ENCODE measurements around the gene C18orf63. TPM values are rescaled to one million over a fixed set of nuclear protein-coding genes. Genes with fewer than 3 reads are reported as not detected.

The C18orf63 gene
- not detected for polyA plus RNA-seq (2012; ENCODE audit: missing spikeins)

GRCh38 chr18:74315464-74316256 is at the start of gene C18orf63:
C18orf63 (plus strand) TSS chr18:74315839; CDS start chr18:74317866, 2,027 bp downstream.
- DNase-seq (ENCODE audit: insufficient read length) (no peak), FAIRE-seq (no peak)
- TF ChIP-seq POLR2AphosphoS5 (IDR thresholded peaks at IDR 0.05; ENCODE audit: low read depth, low read length) (no peak), TAF1 (IDR thresholded peaks at IDR 0.05; ENCODE audit: borderline replicate concordance, low read depth, low read length) (no peak), POLR2A (IDR thresholded peaks at IDR 0.05; ENCODE audit: low read depth, low read length) (no peak)

GRCh38 chr18:74266161-74266560 is 49.5 kb upstream of the C18orf63 start:
- no peak for TF ChIP-seq POLR2A (IDR thresholded peaks at IDR 0.05; ENCODE audit: low read depth, low read length)
- no peak for TF ChIP-seq TAF1 (IDR thresholded peaks at IDR 0.05; ENCODE audit: borderline replicate concordance, low read depth, low read length)
- no peak for TF ChIP-seq POLR2AphosphoS5 (IDR thresholded peaks at IDR 0.05; ENCODE audit: low read depth, low read length)
- DNase-seq (ENCODE audit: insufficient read length) (no peak), FAIRE-seq (no peak)

- no peak for DNase-seq (ENCODE audit: insufficient read length)
- no peak for FAIRE-seq
- no peak for TF ChIP-seq POLR2AphosphoS5 (IDR thresholded peaks at IDR 0.05; ENCODE audit: low read depth, low read length)
- TF ChIP-seq TAF1 (IDR thresholded peaks at IDR 0.05; ENCODE audit: borderline replicate concordance, low read depth, low read length) = no peak
- TF ChIP-seq POLR2A (IDR thresholded peaks at IDR 0.05; ENCODE audit: low read depth, low read length) = no peak
These were observed 47.5 kb upstream of the C18orf63 start for GRCh38 chr18:74268175-74268574.

GRCh38 chr18:74268933-74269620 is 46.6 kb upstream of the C18orf63 start:
- no peak for DNase-seq (ENCODE audit: insufficient read length)
- FAIRE-seq = no peak
- TF ChIP-seq TAF1 (IDR thresholded peaks at IDR 0.05; ENCODE audit: borderline replicate concordance, low read depth, low read length) (no peak), POLR2A (IDR thresholded peaks at IDR 0.05; ENCODE audit: low read depth, low read length) (no peak), POLR2AphosphoS5 (IDR thresholded peaks at IDR 0.05; ENCODE audit: low read depth, low read length) (no peak)

- TF ChIP-seq POLR2A (IDR thresholded peaks at IDR 0.05; ENCODE audit: low read depth, low read length) = no peak
- TF ChIP-seq TAF1 (IDR thresholded peaks at IDR 0.05; ENCODE audit: borderline replicate concordance, low read depth, low read length) = no peak
- no peak for TF ChIP-seq POLR2AphosphoS5 (IDR thresholded peaks at IDR 0.05; ENCODE audit: low read depth, low read length)
- FAIRE-seq (no peak), DNase-seq (ENCODE audit: insufficient read length) (no peak)
These were observed 44.0 kb upstream of the C18orf63 start for GRCh38 chr18:74271635-74272034.

- FAIRE-seq (no peak), DNase-seq (ENCODE audit: insufficient read length) (no peak)
- TF ChIP-seq POLR2A (IDR thresholded peaks at IDR 0.05; ENCODE audit: low read depth, low read length) = no peak
- no peak for TF ChIP-seq POLR2AphosphoS5 (IDR thresholded peaks at IDR 0.05; ENCODE audit: low read depth, low read length)
- TF ChIP-seq TAF1 (IDR thresholded peaks at IDR 0.05; ENCODE audit: borderline replicate concordance, low read depth, low read length) = no peak
These were observed 42.2 kb upstream of the C18orf63 start for GRCh38 chr18:74273394-74273793.

- TF ChIP-seq POLR2A (IDR thresholded peaks at IDR 0.05; ENCODE audit: low read depth, low read length) (no peak), TAF1 (IDR thresholded peaks at IDR 0.05; ENCODE audit: borderline replicate concordance, low read depth, low read length) (no peak), POLR2AphosphoS5 (IDR thresholded peaks at IDR 0.05; ENCODE audit: low read depth, low read length) (no peak)
- FAIRE-seq = no peak
- DNase-seq (ENCODE audit: insufficient read length) = no peak
These were observed 40.9 kb upstream of the C18orf63 start for GRCh38 chr18:74274700-74275099.

GRCh38 chr18:74275736-74276135 is 39.9 kb upstream of the C18orf63 start:
- TF ChIP-seq POLR2AphosphoS5 (IDR thresholded peaks at IDR 0.05; ENCODE audit: low read depth, low read length) = no peak
- TF ChIP-seq TAF1 (IDR thresholded peaks at IDR 0.05; ENCODE audit: borderline replicate concordance, low read depth, low read length) = no peak
- TF ChIP-seq POLR2A (IDR thresholded peaks at IDR 0.05; ENCODE audit: low read depth, low read length) = no peak
- FAIRE-seq = no peak
- DNase-seq (ENCODE audit: insufficient read length) = no peak

GRCh38 chr18:74276609-74277008 is 39.0 kb upstream of the C18orf63 start:
- DNase-seq (ENCODE audit: insufficient read length) = no peak
- no peak for FAIRE-seq
- TF ChIP-seq TAF1 (IDR thresholded peaks at IDR 0.05; ENCODE audit: borderline replicate concordance, low read depth, low read length) (no peak), POLR2AphosphoS5 (IDR thresholded peaks at IDR 0.05; ENCODE audit: low read depth, low read length) (no peak), POLR2A (IDR thresholded peaks at IDR 0.05; ENCODE audit: low read depth, low read length) (no peak)

GRCh38 chr18:74277296-74277695 is 38.3 kb upstream of the C18orf63 start:
- DNase-seq (ENCODE audit: insufficient read length) (no peak), FAIRE-seq (no peak)
- TF ChIP-seq TAF1 (IDR thresholded peaks at IDR 0.05; ENCODE audit: borderline replicate concordance, low read depth, low read length) = no peak

- TF ChIP-seq TAF1 (IDR thresholded peaks at IDR 0.05; ENCODE audit: borderline replicate concordance, low read depth, low read length) (no peak), POLR2AphosphoS5 (IDR thresholded peaks at IDR 0.05; ENCODE audit: low read depth, low read length) (no peak), POLR2A (IDR thresholded peaks at IDR 0.05; ENCODE audit: low read depth, low read length) (no peak)
- DNase-seq (ENCODE audit: insufficient read length) (no peak), FAIRE-seq (no peak)
These were observed 37.6 kb upstream of the C18orf63 start for GRCh38 chr18:74278058-74278457.

GRCh38 chr18:74278983-74279382 is 36.7 kb upstream of the C18orf63 start:
- FAIRE-seq = no peak
- TF ChIP-seq POLR2AphosphoS5 (IDR thresholded peaks at IDR 0.05; ENCODE audit: low read depth, low read length) (no peak), POLR2A (IDR thresholded peaks at IDR 0.05; ENCODE audit: low read depth, low read length) (no peak), TAF1 (IDR thresholded peaks at IDR 0.05; ENCODE audit: borderline replicate concordance, low read depth, low read length) (no peak)
- DNase-seq (ENCODE audit: insufficient read length) = no peak
